Duodenal mucosa (tissue), 2 donors: ENCODE results near the gene KRT10.

Experiments used
- H3K27ac ChIP-seq: one replicate; pipeline ENCODE4 v1.7.0; 2013; ENCODE audit warnings: low read depth, low read length
- H3K27me3 ChIP-seq, 2 donors: one replicate each; pipeline ENCODE4 v1.7.0; 2013; ENCODE audit warnings: low read length in 2 of 2, control low read depth in 1 of 2; ENCODE audit not compliant: insufficient read depth in 2 of 2, control insufficient read depth in 1 of 2
- H3K36me3 ChIP-seq, 2 donors: one replicate each; pipeline ENCODE4 v1.7.0; 2013; ENCODE audit warnings: low read length in 2 of 2, control low read depth in 1 of 2; ENCODE audit not compliant: insufficient read depth in 2 of 2, control insufficient read depth in 1 of 2
- H3K4me1 ChIP-seq, 2 donors: one replicate each; pipeline ENCODE4 v1.7.0; 2013; ENCODE audit warnings: low read length in 2 of 2, control low read depth in 1 of 2; ENCODE audit not compliant: insufficient read depth in 2 of 2, control insufficient read depth in 1 of 2
- H3K4me3 ChIP-seq, 2 donors: one replicate each; pipeline ENCODE4 v1.7.0; 2013; ENCODE audit warnings: low read length in 2 of 2, low read depth in 1 of 2
- H3K9ac ChIP-seq, 2 donors: one replicate each; pipeline ENCODE4 v1.7.0; 2013; ENCODE audit warnings: low read length in 2 of 2, low read depth in 1 of 2
- H3K9me3 ChIP-seq, 2 donors: one replicate each; pipeline ENCODE4 v1.7.0; 2013; ENCODE audit warnings: low read length in 2 of 2, control low read depth in 1 of 2; ENCODE audit not compliant: control insufficient read depth in 1 of 2

KRT10 gene

GRCh38 chr17:40836020-40836419 is 13.6 kb upstream of the KRT10 start:
- H3K36me3 ChIP-seq: peaks cover 0 to 8% of the 10 kb centered on the region in 2 donors
- peaks cover 3% of the 10 kb centered on the region in 2 donors for H3K27me3 ChIP-seq
- no peaks in the 10 kb centered on the region for H3K4me1 ChIP-seq
- H3K9me3 ChIP-seq: no peaks in the 10 kb centered on the region
- H3K27ac ChIP-seq: no peak overlapping the region
- H3K4me3 ChIP-seq: no peak overlapping the region
- H3K9ac ChIP-seq: no peak overlapping the region

GRCh38 chr17:40833882-40834281 is 11.5 kb upstream of the KRT10 start:
- H3K27me3 ChIP-seq: no peaks in the 10 kb centered on the region
- H3K4me1 ChIP-seq: no peaks in the 10 kb centered on the region
- H3K9me3 ChIP-seq: no peaks in the 10 kb centered on the region
- H3K4me3 ChIP-seq: no peak overlapping the region
- H3K27ac ChIP-seq: no peak overlapping the region
- no peak overlapping the region for H3K9ac ChIP-seq
- H3K36me3 ChIP-seq: peaks cover 0 to 8% of the 10 kb centered on the region in 2 donors

- H3K9ac ChIP-seq: no peak overlapping the region
- no peaks in the 10 kb centered on the region for H3K27me3 ChIP-seq
- no peaks in the 10 kb centered on the region for H3K9me3 ChIP-seq
- H3K36me3 ChIP-seq: peaks cover 0 to 8% of the 10 kb centered on the region in 2 donors
- H3K27ac ChIP-seq: no peak overlapping the region
- no peak overlapping the region for H3K4me3 ChIP-seq
- H3K4me1 ChIP-seq: no peaks in the 10 kb centered on the region
Observed at GRCh38 chr17:40832840-40833239, 10.4 kb upstream of the KRT10 start.

- Histone ChIP-seq H3K9me3 (no peaks in the 10 kb centered on the region), H3K36me3 (peaks cover 0 to 8% of the 10 kb centered on the region in 2 donors), H3K4me1 (no peaks in the 10 kb centered on the region), H3K27me3 (no peaks in the 10 kb centered on the region), H3K9ac (no peak overlapping the region), H3K27ac (no peak overlapping the region), H3K4me3 (no peak overlapping the region)
Observed at GRCh38 chr17:40830085-40830776, 7.8 kb upstream of the KRT10 start.

DNA sequence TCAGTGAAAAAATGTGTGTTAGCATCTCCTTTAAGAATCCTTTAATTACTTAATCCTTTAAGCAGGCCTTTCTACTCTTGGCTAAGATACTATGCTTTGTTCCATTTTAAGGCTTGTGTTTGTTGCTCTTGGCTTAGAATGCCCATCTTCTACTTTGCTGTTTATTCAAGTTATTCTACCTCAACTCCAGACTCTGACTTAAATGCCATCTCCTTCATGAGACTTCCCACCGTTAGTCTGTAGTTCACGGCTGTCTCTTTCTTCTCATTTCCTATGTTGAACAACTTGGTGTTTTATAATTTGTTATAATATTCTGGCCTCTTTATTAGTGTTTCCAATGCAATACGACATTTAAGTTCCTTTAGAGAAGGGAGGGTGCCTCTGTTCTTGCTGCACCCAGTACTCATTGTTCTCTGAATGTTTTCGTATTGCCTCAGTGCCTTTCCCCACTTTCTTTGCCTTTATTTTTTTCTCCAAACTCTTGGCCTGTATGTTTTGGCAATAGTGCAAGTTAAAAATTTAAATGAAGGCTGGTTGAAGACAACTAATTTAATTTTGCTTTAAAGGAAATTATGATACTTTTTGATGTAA is 6.1 kb upstream of the KRT10 start:
- H3K36me3 ChIP-seq: no peaks in the 10 kb centered on the region
- no peaks in the 10 kb centered on the region for H3K4me1 ChIP-seq
- no peak overlapping the region for H3K4me3 ChIP-seq
- no peaks in the 10 kb centered on the region for H3K27me3 ChIP-seq
- no peaks in the 10 kb centered on the region for H3K9me3 ChIP-seq
- H3K27ac ChIP-seq: no peak overlapping the region
- no peak overlapping the region for H3K9ac ChIP-seq

- Histone ChIP-seq H3K27me3 (no peaks in the 10 kb centered on the region), H3K27ac (no peak overlapping the region), H3K4me3 (no peak overlapping the region), H3K36me3 (no peaks in the 10 kb centered on the region), H3K9me3 (no peaks in the 10 kb centered on the region), H3K4me1 (no peaks in the 10 kb centered on the region), H3K9ac (no peak overlapping the region)
Observed at GRCh38 chr17:40827746-40828453, 5.5 kb upstream of the KRT10 start.

- H3K9me3 ChIP-seq: no peaks in the 10 kb centered on the region
- H3K4me3 ChIP-seq: no peak overlapping the region
- no peak overlapping the region for H3K9ac ChIP-seq
- no peak overlapping the region for H3K27ac ChIP-seq
- H3K4me1 ChIP-seq: no peaks in the 10 kb centered on the region
- H3K27me3 ChIP-seq: no peaks in the 10 kb centered on the region
- no peaks in the 10 kb centered on the region for H3K36me3 ChIP-seq
Observed at GRCh38 chr17:40825599-40825998, 3.2 kb upstream of the KRT10 start.

DNA sequence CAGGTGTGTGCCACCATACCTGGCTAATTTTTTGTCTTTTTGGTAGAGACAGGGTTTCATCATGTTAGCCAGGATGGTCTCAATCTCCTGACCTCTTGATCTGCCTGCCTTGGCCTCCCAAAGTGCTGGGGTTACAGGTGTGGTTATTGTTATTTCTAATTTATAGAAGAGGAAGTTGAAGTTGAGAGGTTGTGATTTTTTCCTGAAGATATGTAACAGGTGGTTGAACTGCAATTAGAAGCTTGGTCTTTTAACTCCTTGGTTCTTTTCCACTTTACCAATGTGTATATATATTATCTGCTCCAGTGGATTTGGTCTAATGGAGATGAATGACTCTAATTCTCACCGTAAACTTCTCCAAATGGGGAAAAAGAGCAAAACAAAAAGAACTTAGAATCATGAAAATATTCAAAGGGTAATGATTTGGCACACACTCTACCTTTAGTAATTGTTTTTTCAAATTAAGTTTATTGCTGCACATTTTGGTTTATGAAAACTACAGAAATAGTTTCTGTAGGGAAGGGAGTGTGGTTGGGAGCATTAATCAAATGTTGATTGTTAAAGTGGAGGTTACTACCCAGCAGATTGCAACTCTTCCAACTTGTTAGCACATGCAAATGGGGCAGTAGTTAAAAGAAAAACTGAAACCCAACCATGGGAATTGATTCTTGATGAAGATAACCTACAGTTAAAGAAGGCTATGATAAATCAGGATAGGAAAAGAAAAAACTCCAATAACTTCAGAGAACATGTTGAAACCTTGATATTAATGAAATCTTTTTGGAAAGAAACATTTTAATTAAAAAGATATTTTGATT is 1.8 kb upstream of the KRT10 start:
- H3K27ac ChIP-seq: no peak overlapping the region

GRCh38 chr17:40821536-40821935 is 878 bp downstream of the KRT10 start:
- H3K4me1 ChIP-seq: peaks cover 0 to 3% of the 10 kb centered on the region in 2 donors
- H3K36me3 ChIP-seq: peaks cover 0 to 8% of the 10 kb centered on the region in 2 donors
- H3K27ac ChIP-seq: no peak overlapping the region
- no peak overlapping the region for H3K9ac ChIP-seq
- H3K9me3 ChIP-seq: no peaks in the 10 kb centered on the region
- H3K27me3 ChIP-seq: no peaks in the 10 kb centered on the region
- no peak overlapping the region for H3K4me3 ChIP-seq

More for the DNA sequence above, 1.8 kb upstream of the KRT10 start:
- no peaks in the 10 kb centered on the region for H3K27me3 ChIP-seq
- no peak overlapping the region for H3K4me3 ChIP-seq
- H3K36me3 ChIP-seq: no peaks in the 10 kb centered on the region
- no peak overlapping the region for H3K9ac ChIP-seq
- H3K4me1 ChIP-seq: no peaks in the 10 kb centered on the region
- H3K9me3 ChIP-seq: no peaks in the 10 kb centered on the region
